ENCODE measurements around the gene ACOX1. TPM values are rescaled to one million over a fixed set of nuclear protein-coding genes. Genes with fewer than 3 reads are reported as not detected.

The ACOX1 gene
- total RNA-seq, 4 donors from 2014 or later: 46.9 to 73.3 (median 62.3) TPM

DNA sequence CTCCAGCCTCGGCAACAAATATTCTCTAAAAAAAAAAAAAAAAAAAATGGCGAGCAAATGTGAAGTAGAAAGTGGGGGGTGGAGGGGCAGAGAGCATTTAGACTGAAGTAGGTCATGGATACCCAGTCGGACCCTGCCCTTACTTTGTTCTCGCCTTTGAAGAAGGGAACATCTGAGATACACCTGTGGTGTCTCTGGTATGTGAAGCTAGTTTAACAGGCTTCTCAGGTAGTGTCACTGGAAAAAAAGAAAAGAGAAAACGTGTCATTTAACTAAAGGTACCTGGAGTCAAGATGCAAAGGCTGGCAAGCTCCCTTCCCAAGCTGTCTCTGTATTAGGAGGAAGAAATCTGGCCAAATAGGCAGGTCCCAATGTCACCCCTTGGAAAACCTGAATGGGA, 46.1 kb downstream of the ACOX1 start:
- H3K4me1 ChIP-seq: peaks cover 0 to 17% (median 0%) of the 10 kb centered on the region in 3 donors
- no peak for DNase-seq
- TF ChIP-seq, protein P1, sequence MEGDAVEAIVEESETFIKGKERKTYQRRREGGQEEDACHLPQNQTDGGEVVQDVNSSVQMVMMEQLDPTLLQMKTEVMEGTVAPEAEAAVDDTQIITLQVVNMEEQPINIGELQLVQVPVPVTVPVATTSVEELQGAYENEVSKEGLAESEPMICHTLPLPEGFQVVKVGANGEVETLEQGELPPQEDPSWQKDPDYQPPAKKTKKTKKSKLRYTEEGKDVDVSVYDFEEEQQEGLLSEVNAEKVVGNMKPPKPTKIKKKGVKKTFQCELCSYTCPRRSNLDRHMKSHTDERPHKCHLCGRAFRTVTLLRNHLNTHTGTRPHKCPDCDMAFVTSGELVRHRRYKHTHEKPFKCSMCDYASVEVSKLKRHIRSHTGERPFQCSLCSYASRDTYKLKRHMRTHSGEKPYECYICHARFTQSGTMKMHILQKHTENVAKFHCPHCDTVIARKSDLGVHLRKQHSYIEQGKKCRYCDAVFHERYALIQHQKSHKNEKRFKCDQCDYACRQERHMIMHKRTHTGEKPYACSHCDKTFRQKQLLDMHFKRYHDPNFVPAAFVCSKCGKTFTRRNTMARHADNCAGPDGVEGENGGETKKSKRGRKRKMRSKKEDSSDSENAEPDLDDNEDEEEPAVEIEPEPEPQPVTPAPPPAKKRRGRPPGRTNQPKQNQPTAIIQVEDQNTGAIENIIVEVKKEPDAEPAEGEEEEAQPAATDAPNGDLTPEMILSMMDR (IDR thresholded peaks at IDR 0.05): no peak
- no peak for TF ChIP-seq POLR2A (IDR thresholded peaks at IDR 0.05)
- no peak overlapping the region for H3K4me3 ChIP-seq
- intact Hi-C loops (cut with DNase I): no loop called here
- H3K27ac ChIP-seq: peak overlapping the region in 2 of 4 donors; percentile 14 to 46
- no peaks in the 10 kb centered on the region for H3K27me3 ChIP-seq
- H3K36me3 ChIP-seq: no peaks in the 10 kb centered on the region
- 80 to 83% methylated on average over 5 of the region's 5 CpGs for WGBS, 2 donors
- no peaks in the 10 kb centered on the region for H3K9me3 ChIP-seq

DNA sequence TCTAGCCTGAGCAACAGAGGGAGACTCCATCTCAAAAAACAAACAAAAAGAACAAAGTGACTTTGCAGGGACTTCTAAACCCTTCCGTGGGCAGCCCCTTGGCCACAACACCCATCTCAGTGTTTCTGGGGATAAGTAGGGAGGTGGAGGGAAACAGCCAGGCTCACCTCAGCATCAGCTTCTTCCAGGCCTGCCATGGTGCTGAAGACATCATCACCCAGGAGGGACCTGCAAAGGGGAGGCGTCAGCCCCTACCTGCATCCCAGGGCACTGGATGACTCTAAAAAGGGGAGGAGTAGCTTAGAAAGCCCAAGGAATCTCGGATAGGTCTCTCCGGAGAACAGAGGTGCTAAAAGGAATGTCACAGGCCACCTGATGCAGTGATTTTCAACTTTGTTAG, 47.9 kb downstream of the ACOX1 start:
- TF ChIP-seq, protein P1 (IDR thresholded peaks at IDR 0.05): no peak
- no peak for TF ChIP-seq POLR2A (IDR thresholded peaks at IDR 0.05)
- H3K27ac ChIP-seq: no peak overlapping the region
- no peaks in the 10 kb centered on the region for H3K27me3 ChIP-seq
- intact Hi-C loops (cut with DNase I): no loop called here
- 80 to 90% methylated on average over 4 of the region's 4 CpGs for WGBS, 2 donors
- H3K9me3 ChIP-seq: no peaks in the 10 kb centered on the region
- no peak overlapping the region for H3K4me3 ChIP-seq
- H3K4me1 ChIP-seq: peaks cover 0 to 35% (median 11%) of the 10 kb centered on the region in 3 donors
- H3K36me3 ChIP-seq: peaks cover 0 to under 1% (median 0%) of the 10 kb centered on the region in 3 donors
- DNase-seq: no peak

DNA sequence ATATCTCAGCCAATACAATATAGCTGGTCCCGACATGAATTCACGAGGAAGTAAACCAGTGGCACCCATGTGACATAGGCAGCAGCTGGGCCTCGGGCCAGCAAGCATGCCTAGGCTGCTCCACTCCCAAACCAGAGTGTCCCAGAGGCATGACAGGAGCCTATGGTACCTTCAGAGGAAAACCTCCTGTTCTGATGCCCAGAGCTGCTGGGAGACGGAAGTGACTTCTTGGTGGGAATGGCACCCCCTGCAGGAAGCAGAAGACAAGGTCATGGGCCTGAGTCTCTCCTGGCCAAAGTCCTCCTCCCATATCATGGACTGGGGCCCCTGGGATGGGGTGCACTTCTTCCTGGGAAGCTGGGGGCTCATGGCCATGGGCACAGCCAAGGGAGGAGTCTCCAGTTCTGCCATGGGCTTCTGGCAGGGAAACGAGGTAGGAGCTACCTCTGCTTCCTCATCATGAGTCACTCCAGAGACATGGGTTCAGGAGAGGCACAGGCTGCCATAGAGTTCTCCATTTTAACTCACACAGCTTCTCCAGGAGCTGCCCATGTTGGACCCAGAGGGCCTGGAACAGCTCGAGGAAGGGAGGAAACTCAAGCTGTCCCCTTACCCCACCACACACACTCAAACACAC, 51.6 kb downstream of the ACOX1 start:
- Histone ChIP-seq H3K9me3 (no peaks in the 10 kb centered on the region), H3K4me3 (no peak overlapping the region), H3K4me1 (peaks cover 7 to 43% (median 11%) of the 10 kb centered on the region in 3 donors), H3K27ac (peak overlapping the region; percentile 72 to 81 (median 75)), H3K27me3 (no peaks in the 10 kb centered on the region), H3K36me3 (peaks cover 0 to 30% (median 0%) of the 10 kb centered on the region in 3 donors)
- 24 to 37% methylated on average over 3 to 4 of the region's 6 CpGs for WGBS, 2 donors
- intact Hi-C loops (cut with DNase I): no loop called here
- DNase-seq: no peak
- TF ChIP-seq, protein P1 (IDR thresholded peaks at IDR 0.05): peak in 5 of 6 experiments; percentile 26 to 64 (median 48)
- no peak for TF ChIP-seq POLR2A (IDR thresholded peaks at IDR 0.05)

DNA sequence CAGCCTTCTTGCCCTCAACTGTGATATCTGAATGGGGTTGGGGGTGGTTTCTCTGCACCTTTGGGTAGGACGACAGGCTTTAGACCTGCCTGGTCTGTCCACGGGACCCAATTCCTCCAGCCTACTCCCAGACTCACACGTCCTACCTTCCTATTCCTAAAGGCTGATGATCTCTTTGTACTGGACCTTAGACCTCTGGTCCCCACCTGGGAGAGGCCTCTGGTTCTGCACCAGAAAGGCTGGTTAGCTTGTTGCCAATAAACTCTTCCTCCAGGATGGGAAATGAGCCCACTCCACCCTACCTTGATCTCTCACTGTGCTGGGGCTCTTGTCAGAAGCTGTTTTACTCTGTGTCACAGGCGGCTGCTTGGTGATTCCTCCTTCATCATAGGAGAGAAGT, 52.5 kb downstream of the ACOX1 start:
- WGBS, 2 donors: 55 to 73% methylated on average over 3 to 4 of the region's 4 CpGs
- no peak for DNase-seq
- TF ChIP-seq, protein P1 (IDR thresholded peaks at IDR 0.05): no peak
- no peak for TF ChIP-seq POLR2A (IDR thresholded peaks at IDR 0.05)
- Histone ChIP-seq H3K4me3 (peak overlapping the region in 2 of 4 donors; percentile 2 to 28), H3K4me1 (peaks cover 7 to 41% (median 11%) of the 10 kb centered on the region in 3 donors), H3K27ac (peak overlapping the region; percentile 72 to 81 (median 75)), H3K27me3 (no peaks in the 10 kb centered on the region), H3K9me3 (no peaks in the 10 kb centered on the region), H3K36me3 (peaks cover 0 to 40% (median 0%) of the 10 kb centered on the region in 3 donors)
- intact Hi-C loops (cut with DNase I): no loop called here

DNA sequence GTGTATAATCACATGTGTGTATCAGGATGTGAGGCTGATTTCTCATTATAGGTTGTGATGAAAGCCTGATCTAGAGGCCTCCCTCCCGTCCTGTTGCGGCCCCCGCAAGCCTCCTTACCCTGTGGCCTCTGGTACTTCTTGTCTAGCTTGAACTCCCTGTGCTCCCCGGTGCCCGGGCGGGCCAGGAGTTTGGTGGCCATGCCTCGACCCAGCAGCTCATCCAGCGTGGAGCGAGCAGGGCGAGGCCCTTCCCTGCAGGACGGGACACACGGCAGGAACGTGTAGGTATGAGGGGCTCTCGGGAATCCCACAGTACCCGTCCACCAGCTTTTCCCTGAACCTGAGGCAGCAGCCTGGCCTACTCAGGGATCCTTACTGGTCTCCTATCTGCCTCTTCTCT, 53.1 kb downstream of the ACOX1 start:
- WGBS, 2 donors: 84 to 95% methylated on average over 11 to 13 of the region's 15 CpGs
- H3K27me3 ChIP-seq: no peaks in the 10 kb centered on the region
- H3K4me3 ChIP-seq: no peak overlapping the region
- intact Hi-C loops (cut with DNase I): no loop called here
- H3K27ac ChIP-seq: peak overlapping the region in 3 of 4 donors; percentile 72 to 81 (median 77)
- no peaks in the 10 kb centered on the region for H3K9me3 ChIP-seq
- no peak for DNase-seq
- H3K36me3 ChIP-seq: peaks cover 0 to 45% (median 0%) of the 10 kb centered on the region in 3 donors
- TF ChIP-seq POLR2A (IDR thresholded peaks at IDR 0.05): no peak
- TF ChIP-seq, protein P1 (IDR thresholded peaks at IDR 0.05): no peak
- peaks cover 7 to 41% (median 11%) of the 10 kb centered on the region in 3 donors for H3K4me1 ChIP-seq
